Osteocyte (in vitro differentiated cells): Measurements from ENCODE around the gene NUBP2. TPM values are rescaled to one million over a fixed set of nuclear protein-coding genes. Genes with fewer than 3 reads are reported as not detected.
A peak's percentile ranks its signal among the peaks of the same experiment; 100 is the strongest.

Experiments used
- DNase-seq: peaks from one replicate; pipeline ENCODE4 v3.0.0; 2021; ENCODE audit warnings: mixed read lengths; ENCODE audit not compliant: unreplicated experiment; ENCODE audit errors: extremely low spot score
- H3K27ac Mint-ChIP-seq: one replicate; pipeline ENCODE4 v1.8.0; 2021; ENCODE audit warnings: mild to moderate bottlenecking, mixed read lengths; ENCODE audit not compliant: unreplicated experiment
- H3K27me3 Mint-ChIP-seq: one replicate; pipeline ENCODE4 v1.8.0; 2021; ENCODE audit warnings: mixed read lengths; ENCODE audit not compliant: unreplicated experiment
- H3K36me3 Mint-ChIP-seq: one replicate; pipeline ENCODE4 v1.8.0; 2021; ENCODE audit warnings: mixed read lengths; ENCODE audit not compliant: unreplicated experiment
- H3K4me1 Mint-ChIP-seq: one replicate; pipeline ENCODE4 v1.8.0; 2021; ENCODE audit warnings: mixed read lengths; ENCODE audit not compliant: unreplicated experiment
- H3K4me3 Mint-ChIP-seq: one replicate; pipeline ENCODE4 v1.8.0; 2021; ENCODE audit warnings: mild to moderate bottlenecking, moderate library complexity, mixed read lengths; ENCODE audit not compliant: unreplicated experiment
- H3K9me3 Mint-ChIP-seq: one replicate; pipeline ENCODE4 v1.8.0; 2021; ENCODE audit warnings: mixed read lengths; ENCODE audit not compliant: unreplicated experiment
- CTCF ChIP-seq: fragments of 200-600 bp; sonication (generic); IDR thresholded peaks from 2 replicates; pipeline ENCODE4 v1.5.0; 2021; ENCODE audit warnings: antibody characterized with exemption, mild to moderate bottlenecking, moderate library complexity
- total RNA-seq: library from RNA; stranded (reverse); gene quantifications from 2 replicates; pipeline ENCODE4 v1.2.1, GENCODE V29; 2021

NUBP2 gene
- total RNA-seq, 1 donor from 2014 or later, result 56.3 TPM

- no peak overlapping the region for H3K27ac Mint-ChIP-seq
- H3K36me3 Mint-ChIP-seq, result no peaks in the 10 kb centered on the region
- peak overlapping the region; percentile 87 for H3K4me3 Mint-ChIP-seq
- peaks cover 26% of the 10 kb centered on the region for H3K4me1 Mint-ChIP-seq
- TF ChIP-seq CTCF, result no peak
- no peak for DNase-seq
- no peaks in the 10 kb centered on the region for H3K27me3 Mint-ChIP-seq
- H3K9me3 Mint-ChIP-seq, result no peaks in the 10 kb centered on the region
These were observed 2.1 kb upstream of the NUBP2 start for GRCh38 chr16:1780677-1781072.

GRCh38 chr16:1781254-1781653 is 1.5 kb upstream of the NUBP2 start:
- Mint-ChIP-seq H3K27ac (peak overlapping the region; percentile 57), H3K4me1 (peaks cover 26% of the 10 kb centered on the region), H3K4me3 (peak overlapping the region; percentile 87), H3K27me3 (no peaks in the 10 kb centered on the region), H3K9me3 (no peaks in the 10 kb centered on the region), H3K36me3 (no peaks in the 10 kb centered on the region)
- DNase-seq, result no peak
- no peak for TF ChIP-seq CTCF

- H3K4me3 Mint-ChIP-seq, result peak overlapping the region; percentile 87
- H3K4me1 Mint-ChIP-seq, result peaks cover 26% of the 10 kb centered on the region
- H3K27ac Mint-ChIP-seq, result peak overlapping the region; percentile 57
- no peaks in the 10 kb centered on the region for H3K9me3 Mint-ChIP-seq
- H3K27me3 Mint-ChIP-seq, result no peaks in the 10 kb centered on the region
- no peaks in the 10 kb centered on the region for H3K36me3 Mint-ChIP-seq
- TF ChIP-seq CTCF, result peak; percentile 20
- DNase-seq, result no peak
These were observed 877 bp upstream of the NUBP2 start for GRCh38 chr16:1781758-1782407.

- no peak for DNase-seq
- peaks cover 5% of the 10 kb centered on the region for H3K36me3 Mint-ChIP-seq
- H3K4me3 Mint-ChIP-seq, result peak overlapping the region; percentile 62
- H3K27me3 Mint-ChIP-seq, result no peaks in the 10 kb centered on the region
- no peak overlapping the region for H3K27ac Mint-ChIP-seq
- TF ChIP-seq CTCF, result no peak
- no peaks in the 10 kb centered on the region for H3K9me3 Mint-ChIP-seq
- H3K4me1 Mint-ChIP-seq, result peaks cover 24% of the 10 kb centered on the region
These were observed 2.5 kb downstream of the NUBP2 start for GRCh38 chr16:1784977-1785845.

GRCh38 chr16:1785846-1786170 is 3.0 kb downstream of the NUBP2 start:
- TF ChIP-seq CTCF, result no peak
- no peaks in the 10 kb centered on the region for H3K27me3 Mint-ChIP-seq
- DNase-seq, result no peak
- H3K4me3 Mint-ChIP-seq, result no peak overlapping the region
- H3K36me3 Mint-ChIP-seq, result peaks cover 5% of the 10 kb centered on the region
- H3K9me3 Mint-ChIP-seq, result no peaks in the 10 kb centered on the region
- peaks cover 24% of the 10 kb centered on the region for H3K4me1 Mint-ChIP-seq
- H3K27ac Mint-ChIP-seq, result no peak overlapping the region
